H1 (cell line): ENCODE measurements around the gene GLRA1. TPM values are rescaled to one million over a fixed set of nuclear protein-coding genes. Genes with fewer than 3 reads are reported as not detected.

Source experiments
- CBX8 ChIP-seq: fragments of 300-800, 300-1000 bp; sonication (generic); IDR thresholded peaks from 2 replicates; pipeline ENCODE4 v1.7.1; 2016; ENCODE audit warnings: low read depth, low read length, borderline replicate concordance
- HDAC6 ChIP-seq: IDR thresholded peaks from one replicate; pipeline ENCODE4 v1.7.1; 2012; ENCODE audit warnings: low read depth, mild to moderate bottlenecking, inconsistent platforms, low read length, moderate library complexity
- JUN ChIP-seq: IDR thresholded peaks from 2 replicates; pipeline ENCODE4 v1.6.1; 2011; ENCODE audit warnings: low read depth, mild to moderate bottlenecking, improper control_type of control experiment, low read length
- JUND ChIP-seq: IDR thresholded peaks from 2 replicates; pipeline ENCODE4 v1.6.1; 2011; ENCODE audit warnings: mild to moderate bottlenecking, improper control_type of control experiment, low read length
- POLR2A ChIP-seq, 2 experiments: IDR thresholded peaks; 1 replicate in 1 of 2; 2 replicates in 1 of 2; pipeline ENCODE4 v1.6.1; 2011; ENCODE audit warnings: low read depth in 2 of 2, low read length in 2 of 2, mild to moderate bottlenecking in 2 of 2; ENCODE audit errors: control extremely low read depth in 1 of 2
- RAD21 ChIP-seq, 2 experiments: IDR thresholded peaks in 1 of 2; conservative IDR thresholded peaks in 1 of 2; 2 replicates each; pipeline ENCODE4 v1.6.1; 2011; ENCODE audit warnings: low read depth in 2 of 2, low read length in 2 of 2, improper control_type of control experiment in 1 of 2, inconsistent platforms in 1 of 2, mild to moderate bottlenecking in 1 of 2, moderate library complexity in 1 of 2
- RFX5 ChIP-seq: IDR thresholded peaks from 2 replicates; pipeline ENCODE4 v1.6.1; 2011; ENCODE audit warnings: low read depth, low read length, improper control_type of control experiment, borderline replicate concordance
- polyA plus RNA-seq, 7 experiments: library from polyadenylated mRNA; depleted of rRNA in 3 of 7; stranded (reverse) in 5 of 7; unstranded in 2 of 7; fragments of >200 nt in 5 of 7; fragments of 200-250 nt in 2 of 7; gene quantifications; 1 replicate in 5 of 7; 2 replicates in 1 of 7; 4 replicates in 1 of 7; pipeline versions ENCODE4 v1.2.1 to v1.2.3, GENCODE V29; 2011 to 2013; ENCODE audit warnings: missing spikeins in 2 of 7, mixed read lengths in 2 of 7
- total RNA-seq: library from RNA; stranded (reverse); fragmentation: NEBNext Ultra II Directional; extraction: Animal tissue kit (Norgen Biotek cat#: 25700); gene quantifications from 2 replicates; pipeline ENCODE4 v1.2.1, GENCODE V29; 2021
- TF ChIP-seq, protein P1 (sequence below): fragments of 300-600 bp; sonication (generic); IDR thresholded peaks from 2 replicates; pipeline ENCODE4 v1.7.1; 2012; ENCODE audit warnings: low read length, moderate library complexity, mild to moderate bottlenecking, inconsistent platforms; ENCODE audit not compliant: insufficient replicate concordance
- TF ChIP-seq, protein P2 (sequence below): IDR thresholded peaks from 2 replicates; pipeline ENCODE4 v1.6.1; 2012; ENCODE audit warnings: low read length, inconsistent platforms

GLRA1 gene
- total and polyA plus RNA-seq, 2 of the 8 experiments (the other 6 are each of a cell fraction or from before 2014, with no cell fraction given) = not detected

DNA sequence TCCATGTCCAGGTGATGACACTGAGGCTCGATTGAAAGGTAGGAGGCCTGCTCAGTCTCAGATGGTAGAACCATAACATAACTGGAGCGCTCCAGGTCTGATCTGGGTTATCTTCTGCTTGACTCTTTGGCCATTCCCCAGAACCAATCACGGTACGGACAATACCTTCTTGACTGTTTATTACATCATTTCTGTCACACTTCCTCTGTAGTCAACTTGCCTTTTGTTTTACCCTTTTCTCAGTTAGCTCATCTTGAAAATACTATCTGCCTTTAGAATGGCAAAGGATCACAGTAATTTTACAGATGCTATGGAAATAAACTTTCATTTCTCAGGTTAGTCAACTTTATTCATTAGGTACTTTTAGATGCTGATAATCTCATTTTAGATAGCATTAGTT is 22.4 kb downstream of the GLRA1 start (continued):
- TF ChIP-seq, protein P1, sequence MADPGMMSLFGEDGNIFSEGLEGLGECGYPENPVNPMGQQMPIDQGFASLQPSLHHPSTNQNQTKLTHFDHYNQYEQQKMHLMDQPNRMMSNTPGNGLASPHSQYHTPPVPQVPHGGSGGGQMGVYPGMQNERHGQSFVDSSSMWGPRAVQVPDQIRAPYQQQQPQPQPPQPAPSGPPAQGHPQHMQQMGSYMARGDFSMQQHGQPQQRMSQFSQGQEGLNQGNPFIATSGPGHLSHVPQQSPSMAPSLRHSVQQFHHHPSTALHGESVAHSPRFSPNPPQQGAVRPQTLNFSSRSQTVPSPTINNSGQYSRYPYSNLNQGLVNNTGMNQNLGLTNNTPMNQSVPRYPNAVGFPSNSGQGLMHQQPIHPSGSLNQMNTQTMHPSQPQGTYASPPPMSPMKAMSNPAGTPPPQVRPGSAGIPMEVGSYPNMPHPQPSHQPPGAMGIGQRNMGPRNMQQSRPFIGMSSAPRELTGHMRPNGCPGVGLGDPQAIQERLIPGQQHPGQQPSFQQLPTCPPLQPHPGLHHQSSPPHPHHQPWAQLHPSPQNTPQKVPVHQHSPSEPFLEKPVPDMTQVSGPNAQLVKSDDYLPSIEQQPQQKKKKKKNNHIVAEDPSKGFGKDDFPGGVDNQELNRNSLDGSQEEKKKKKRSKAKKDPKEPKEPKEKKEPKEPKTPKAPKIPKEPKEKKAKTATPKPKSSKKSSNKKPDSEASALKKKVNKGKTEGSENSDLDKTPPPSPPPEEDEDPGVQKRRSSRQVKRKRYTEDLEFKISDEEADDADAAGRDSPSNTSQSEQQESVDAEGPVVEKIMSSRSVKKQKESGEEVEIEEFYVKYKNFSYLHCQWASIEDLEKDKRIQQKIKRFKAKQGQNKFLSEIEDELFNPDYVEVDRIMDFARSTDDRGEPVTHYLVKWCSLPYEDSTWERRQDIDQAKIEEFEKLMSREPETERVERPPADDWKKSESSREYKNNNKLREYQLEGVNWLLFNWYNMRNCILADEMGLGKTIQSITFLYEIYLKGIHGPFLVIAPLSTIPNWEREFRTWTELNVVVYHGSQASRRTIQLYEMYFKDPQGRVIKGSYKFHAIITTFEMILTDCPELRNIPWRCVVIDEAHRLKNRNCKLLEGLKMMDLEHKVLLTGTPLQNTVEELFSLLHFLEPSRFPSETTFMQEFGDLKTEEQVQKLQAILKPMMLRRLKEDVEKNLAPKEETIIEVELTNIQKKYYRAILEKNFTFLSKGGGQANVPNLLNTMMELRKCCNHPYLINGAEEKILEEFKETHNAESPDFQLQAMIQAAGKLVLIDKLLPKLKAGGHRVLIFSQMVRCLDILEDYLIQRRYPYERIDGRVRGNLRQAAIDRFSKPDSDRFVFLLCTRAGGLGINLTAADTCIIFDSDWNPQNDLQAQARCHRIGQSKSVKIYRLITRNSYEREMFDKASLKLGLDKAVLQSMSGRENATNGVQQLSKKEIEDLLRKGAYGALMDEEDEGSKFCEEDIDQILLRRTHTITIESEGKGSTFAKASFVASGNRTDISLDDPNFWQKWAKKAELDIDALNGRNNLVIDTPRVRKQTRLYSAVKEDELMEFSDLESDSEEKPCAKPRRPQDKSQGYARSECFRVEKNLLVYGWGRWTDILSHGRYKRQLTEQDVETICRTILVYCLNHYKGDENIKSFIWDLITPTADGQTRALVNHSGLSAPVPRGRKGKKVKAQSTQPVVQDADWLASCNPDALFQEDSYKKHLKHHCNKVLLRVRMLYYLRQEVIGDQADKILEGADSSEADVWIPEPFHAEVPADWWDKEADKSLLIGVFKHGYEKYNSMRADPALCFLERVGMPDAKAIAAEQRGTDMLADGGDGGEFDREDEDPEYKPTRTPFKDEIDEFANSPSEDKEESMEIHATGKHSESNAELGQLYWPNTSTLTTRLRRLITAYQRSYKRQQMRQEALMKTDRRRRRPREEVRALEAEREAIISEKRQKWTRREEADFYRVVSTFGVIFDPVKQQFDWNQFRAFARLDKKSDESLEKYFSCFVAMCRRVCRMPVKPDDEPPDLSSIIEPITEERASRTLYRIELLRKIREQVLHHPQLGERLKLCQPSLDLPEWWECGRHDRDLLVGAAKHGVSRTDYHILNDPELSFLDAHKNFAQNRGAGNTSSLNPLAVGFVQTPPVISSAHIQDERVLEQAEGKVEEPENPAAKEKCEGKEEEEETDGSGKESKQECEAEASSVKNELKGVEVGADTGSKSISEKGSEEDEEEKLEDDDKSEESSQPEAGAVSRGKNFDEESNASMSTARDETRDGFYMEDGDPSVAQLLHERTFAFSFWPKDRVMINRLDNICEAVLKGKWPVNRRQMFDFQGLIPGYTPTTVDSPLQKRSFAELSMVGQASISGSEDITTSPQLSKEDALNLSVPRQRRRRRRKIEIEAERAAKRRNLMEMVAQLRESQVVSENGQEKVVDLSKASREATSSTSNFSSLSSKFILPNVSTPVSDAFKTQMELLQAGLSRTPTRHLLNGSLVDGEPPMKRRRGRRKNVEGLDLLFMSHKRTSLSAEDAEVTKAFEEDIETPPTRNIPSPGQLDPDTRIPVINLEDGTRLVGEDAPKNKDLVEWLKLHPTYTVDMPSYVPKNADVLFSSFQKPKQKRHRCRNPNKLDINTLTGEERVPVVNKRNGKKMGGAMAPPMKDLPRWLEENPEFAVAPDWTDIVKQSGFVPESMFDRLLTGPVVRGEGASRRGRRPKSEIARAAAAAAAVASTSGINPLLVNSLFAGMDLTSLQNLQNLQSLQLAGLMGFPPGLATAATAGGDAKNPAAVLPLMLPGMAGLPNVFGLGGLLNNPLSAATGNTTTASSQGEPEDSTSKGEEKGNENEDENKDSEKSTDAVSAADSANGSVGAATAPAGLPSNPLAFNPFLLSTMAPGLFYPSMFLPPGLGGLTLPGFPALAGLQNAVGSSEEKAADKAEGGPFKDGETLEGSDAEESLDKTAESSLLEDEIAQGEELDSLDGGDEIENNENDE = no peak
- TF ChIP-seq RAD21 (IDR thresholded peaks at IDR 0.05 in 1 of 2, conservative IDR thresholded peaks at IDR 0.05 in 1 of 2; ENCODE audit: low read depth in 2 of 2, low read length in 2 of 2) (no peak), JUN (no peak), HDAC6 (no peak), CBX8 (no peak), JUND (no peak), RFX5 (no peak), POLR2A (IDR thresholded peaks at IDR 0.05; ENCODE audit: control extremely low read depth in 1 of 2, low read depth in 2 of 2, low read length in 2 of 2) (no peak)
- TF ChIP-seq, protein P2, sequence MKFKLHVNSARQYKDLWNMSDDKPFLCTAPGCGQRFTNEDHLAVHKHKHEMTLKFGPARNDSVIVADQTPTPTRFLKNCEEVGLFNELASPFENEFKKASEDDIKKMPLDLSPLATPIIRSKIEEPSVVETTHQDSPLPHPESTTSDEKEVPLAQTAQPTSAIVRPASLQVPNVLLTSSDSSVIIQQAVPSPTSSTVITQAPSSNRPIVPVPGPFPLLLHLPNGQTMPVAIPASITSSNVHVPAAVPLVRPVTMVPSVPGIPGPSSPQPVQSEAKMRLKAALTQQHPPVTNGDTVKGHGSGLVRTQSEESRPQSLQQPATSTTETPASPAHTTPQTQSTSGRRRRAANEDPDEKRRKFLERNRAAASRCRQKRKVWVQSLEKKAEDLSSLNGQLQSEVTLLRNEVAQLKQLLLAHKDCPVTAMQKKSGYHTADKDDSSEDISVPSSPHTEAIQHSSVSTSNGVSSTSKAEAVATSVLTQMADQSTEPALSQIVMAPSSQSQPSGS = no peak
